NT2/D1 (cell line): ENCODE data around the gene IL6ST.

Experiments
- DNase-seq: peaks from one replicate; pipeline ENCODE4 v3.0.0-alpha.2; 2011; ENCODE audit warnings: low read depth, low spot score
- H3K27me3 ChIP-seq: 2 replicates; pipeline ENCODE4 v1.6.0; 2011; ENCODE audit warnings: mild to moderate bottlenecking; ENCODE audit not compliant: insufficient read length, insufficient read depth
- H3K36me3 ChIP-seq: 2 replicates; pipeline ENCODE4 v1.6.1; 2011; ENCODE audit warnings: mild to moderate bottlenecking, low read length, mixed read lengths; ENCODE audit not compliant: insufficient read depth, insufficient read length
- H3K4me1 ChIP-seq: 2 replicates; pipeline ENCODE4 v1.5.1; 2011; ENCODE audit not compliant: insufficient read depth, insufficient read length
- H3K4me3 ChIP-seq: 2 replicates; pipeline ENCODE4 v1.5.1; 2011; ENCODE audit warnings: low read depth; ENCODE audit not compliant: insufficient read length
- H3K9ac ChIP-seq: 2 replicates; pipeline ENCODE4 v1.6.0; 2011; ENCODE audit warnings: low read depth; ENCODE audit not compliant: insufficient read length
- H3K9me3 ChIP-seq: 2 replicates; pipeline ENCODE4 v1.5.1; 2011; ENCODE audit warnings: mild to moderate bottlenecking, low read length; ENCODE audit not compliant: insufficient read depth
- SUZ12 ChIP-seq: IDR thresholded peaks from 2 replicates; pipeline ENCODE4 v1.6.1; 2011; ENCODE audit not compliant: insufficient read length, insufficient read depth; ENCODE audit errors: extremely low read depth
- YY1 ChIP-seq: IDR thresholded peaks from 2 replicates; pipeline ENCODE4 v1.6.1; 2011; ENCODE audit not compliant: insufficient read length, insufficient read depth
- ZNF274 ChIP-seq: IDR thresholded peaks from 2 replicates; pipeline ENCODE4 v1.6.1; 2011; ENCODE audit warnings: mild to moderate bottlenecking, low read depth, low read length

IL6ST gene

GRCh38 chr5:55933377-55934114 is 61.2 kb downstream of the IL6ST start:
- H3K4me1 ChIP-seq = no peaks in the 10 kb centered on the region
- no peak for TF ChIP-seq ZNF274
- TF ChIP-seq SUZ12 = no peak
- TF ChIP-seq YY1 = no peak
- no peaks in the 10 kb centered on the region for H3K27me3 ChIP-seq
- DNase-seq = no peak
- no peaks in the 10 kb centered on the region for H3K9me3 ChIP-seq
- H3K4me3 ChIP-seq = no peak overlapping the region
- H3K9ac ChIP-seq = no peak overlapping the region
- peaks cover 6% of the 10 kb centered on the region for H3K36me3 ChIP-seq

GRCh38 chr5:55932700-55933099 is 62.1 kb downstream of the IL6ST start:
- Histone ChIP-seq H3K27me3 (no peaks in the 10 kb centered on the region), H3K4me1 (peaks cover 5% of the 10 kb centered on the region), H3K9me3 (no peaks in the 10 kb centered on the region), H3K4me3 (no peak overlapping the region), H3K36me3 (peaks cover 6% of the 10 kb centered on the region), H3K9ac (no peak overlapping the region)
- TF ChIP-seq SUZ12 (no peak), YY1 (no peak), ZNF274 (no peak)
- DNase-seq = no peak

DNA sequence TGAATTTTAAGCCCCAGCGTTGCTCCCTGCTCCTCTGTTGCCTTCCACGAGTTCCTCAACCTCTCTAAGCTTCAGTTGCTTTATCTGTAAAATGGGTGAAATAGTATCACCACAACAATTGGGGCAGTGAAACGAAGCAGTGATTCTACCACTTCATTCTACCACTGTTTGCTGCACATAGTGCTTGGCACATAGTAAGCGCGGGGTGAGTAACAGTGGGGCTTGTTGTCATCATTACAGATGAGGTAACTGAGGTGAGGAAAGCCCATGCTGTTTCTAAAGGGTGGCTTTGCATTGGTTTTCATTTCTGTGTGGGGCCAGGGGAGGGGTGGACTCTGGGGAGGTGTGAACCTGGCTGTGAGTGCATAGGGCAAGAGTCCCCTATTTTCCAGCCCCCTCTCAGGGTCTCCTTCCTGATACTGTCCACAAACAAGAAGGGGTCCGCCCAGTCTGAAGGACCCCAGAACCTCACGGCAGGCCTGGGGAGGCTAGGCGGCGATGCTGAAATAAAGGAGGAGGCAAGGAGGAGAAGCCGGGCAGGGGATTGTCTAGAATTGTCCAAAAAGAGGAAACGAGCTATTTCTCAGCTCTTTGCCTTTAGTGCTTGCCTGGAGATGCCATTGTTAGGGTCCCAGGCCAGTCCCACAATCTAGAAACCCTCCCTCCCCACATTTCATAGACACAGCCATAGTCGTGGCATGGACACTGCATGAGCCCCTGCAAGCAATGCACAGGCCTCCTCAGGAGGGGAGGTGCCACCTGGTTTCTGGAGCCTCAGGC is 65.6 kb downstream of the IL6ST start:
- Histone ChIP-seq H3K4me1 (peaks cover 5% of the 10 kb centered on the region), H3K4me3 (no peak overlapping the region), H3K36me3 (no peaks in the 10 kb centered on the region), H3K9ac (no peak overlapping the region), H3K27me3 (no peaks in the 10 kb centered on the region), H3K9me3 (no peaks in the 10 kb centered on the region)
- TF ChIP-seq ZNF274 (no peak), YY1 (no peak), SUZ12 (no peak)
- no peak for DNase-seq

DNA sequence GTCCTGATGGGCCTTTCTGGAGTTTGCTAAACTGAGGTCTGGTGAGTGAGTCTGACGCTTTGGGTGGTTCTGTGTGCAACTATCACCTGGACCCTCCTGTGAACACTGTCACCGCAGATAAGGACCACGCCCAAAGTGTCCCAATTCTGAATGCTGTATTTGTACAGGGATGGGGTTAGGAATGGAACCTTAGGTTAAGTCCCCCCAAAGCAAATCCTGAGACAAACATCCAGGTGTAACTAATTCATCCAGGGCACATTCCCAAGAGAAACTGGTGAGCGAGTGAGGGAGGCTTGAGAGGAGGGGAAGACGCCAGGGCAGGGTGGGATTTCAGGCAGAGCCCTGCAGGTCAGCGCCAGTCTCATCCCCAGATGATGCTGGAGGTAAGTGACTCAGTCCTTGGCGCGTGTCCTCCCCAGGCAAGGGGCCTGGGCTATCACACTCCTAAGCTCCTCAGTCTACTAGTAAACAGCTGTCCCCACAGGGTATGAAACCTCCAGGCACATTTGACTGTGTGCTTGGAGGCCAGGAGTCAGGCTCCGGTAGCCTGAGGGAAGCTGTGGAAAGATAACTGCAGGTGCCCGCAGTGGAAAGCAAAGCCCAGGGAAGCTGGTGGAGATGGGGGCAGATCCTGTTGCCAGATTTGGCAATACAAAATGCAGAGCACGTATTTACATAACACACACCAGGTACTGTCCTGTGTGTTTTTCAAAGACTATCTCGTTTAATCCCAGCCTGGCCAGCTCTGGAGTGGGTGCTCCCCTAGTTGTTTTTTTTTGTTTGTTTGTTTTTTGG is 66.7 kb downstream of the IL6ST start:
- H3K9ac ChIP-seq = no peak overlapping the region

GRCh38 chr5:55926476-55926875 is 68.3 kb downstream of the IL6ST start:
- H3K36me3 ChIP-seq = no peaks in the 10 kb centered on the region
- H3K27me3 ChIP-seq = no peaks in the 10 kb centered on the region
- TF ChIP-seq SUZ12 = no peak
- no peak for TF ChIP-seq YY1
- no peak for TF ChIP-seq ZNF274
- H3K9ac ChIP-seq = no peak overlapping the region
- no peak overlapping the region for H3K4me3 ChIP-seq
- peaks cover 5% of the 10 kb centered on the region for H3K4me1 ChIP-seq
- no peak for DNase-seq
- no peaks in the 10 kb centered on the region for H3K9me3 ChIP-seq

More for the DNA sequence above, 66.7 kb downstream of the IL6ST start:
- TF ChIP-seq YY1 = no peak
- no peak for TF ChIP-seq SUZ12
- TF ChIP-seq ZNF274 = no peak
- no peak overlapping the region for H3K4me3 ChIP-seq
- no peaks in the 10 kb centered on the region for H3K36me3 ChIP-seq
- H3K27me3 ChIP-seq = no peaks in the 10 kb centered on the region
- no peaks in the 10 kb centered on the region for H3K9me3 ChIP-seq
- no peak for DNase-seq
- H3K4me1 ChIP-seq = peaks cover 5% of the 10 kb centered on the region

GRCh38 chr5:55925712-55926111 is 69.1 kb downstream of the IL6ST start:
- Histone ChIP-seq H3K9ac (no peak overlapping the region), H3K36me3 (no peaks in the 10 kb centered on the region), H3K4me1 (peaks cover 5% of the 10 kb centered on the region), H3K9me3 (no peaks in the 10 kb centered on the region), H3K4me3 (no peak overlapping the region), H3K27me3 (no peaks in the 10 kb centered on the region)
- no peak for DNase-seq
- TF ChIP-seq YY1 = no peak
- no peak for TF ChIP-seq SUZ12
- no peak for TF ChIP-seq ZNF274
